Pancreas (tissue), 10 donors: ENCODE data around the gene EDDM13. TPM values are rescaled to one million over a fixed set of nuclear protein-coding genes. Genes with fewer than 3 reads are reported as not detected.

Source experiments
- ATAC-seq, 4 donors: fragments of 200-7000 bp; cut with Tn5 transposase; one replicate each; pipeline versions ENCODE4 v1.8.0 to v1.9.1; 2020; ENCODE audit warnings: mild to moderate bottlenecking in 4 of 4, moderate library complexity in 4 of 4
- DNase-seq, 6 donors: peaks; one replicate each; pipeline ENCODE4 v3.0.0-alpha.2; 2020
- FAIRE-seq: peaks from 2 replicates; lab custom pipeline; 2012; peaks lifted over from hg19 to GRCh38; lab: Jason Lieb, UNC
- H3K27ac ChIP-seq, 4 donors: fragments of 200-600 bp; sonication (generic); 1 replicate in 3 of 4; 2 replicates in 1 of 4; pipeline versions ENCODE4 v1.5.0 to v1.8.0; 2020
- H3K27me3 ChIP-seq, 4 donors: fragments of 200-600 bp; one replicate each; pipeline ENCODE4 v1.8.0; 2021
- H3K36me3 ChIP-seq, 3 donors: fragments of 200-600 bp; sonication (generic) in 1 of 3; one replicate each; pipeline versions ENCODE4 v1.5.0 to v1.8.0; 2020 to 2021
- H3K4me1 ChIP-seq, 3 donors: fragments of 200-600 bp; one replicate each; pipeline ENCODE4 v1.8.0; 2021
- H3K4me3 ChIP-seq, 4 donors: fragments of 200-600 bp; sonication (generic) in 2 of 4; one replicate each; pipeline versions ENCODE4 v1.5.0 to v1.8.0; 2020 to 2021
- H3K9me3 ChIP-seq, 4 donors: fragments of 200-600 bp; one replicate each; pipeline ENCODE4 v1.8.0; 2021
- CTCF ChIP-seq, 4 donors: fragments of 200-600 bp; sonication (generic) in 3 of 4; IDR thresholded peaks; one replicate each; pipeline versions ENCODE4 v1.5.0 to v1.8.0; 2021; ENCODE audit warnings: antibody characterized with exemption in 4 of 4
- WGBS, 2 donors: extraction: QIAGEN DNeasy Blood & Tissue Kit; methylation state at CpG; one replicate each; pipeline ENCODE4 v1.1.7; 2013; 5-methylcytosine and 5-hydroxymethylcytosine counted together
- intact Hi-C, 3 donors: fragments of 100-400 bp; cut with DNase I; formaldehyde crosslinking; loops; one replicate each; pipeline versions ENCODE4 v1.11.1 to v1.14.2; 2022
- polyA plus RNA-seq, 2 donors: library from polyadenylated mRNA; stranded (reverse); fragments of 200-250 nt; gene quantifications; one replicate each; pipeline ENCODE4 v1.2.3, GENCODE V29; 2013
- total RNA-seq, 6 donors: library from RNA; stranded (reverse); fragmentation: NEBNext Ultra II Directional in 4 of 6; extraction: Animal tissue kit (Norgen Biotek cat#: 25700) in 4 of 6; gene quantifications; one replicate each; pipeline versions ENCODE4 v1.2.1 to v1.2.4, GENCODE V29; 2021 to 2023
- donor health status: healthy with polysubstance abuse.
- donor health status: DM: no; HTN: no; CAD: no; lungs with moderate emphysema.
- donor health status: DM: no; HTN: no; CAD: no.
- donor health status: control.
- donor health status: control.
- donor health status: Bipolar disorder and iron deficiency.
- donor health status: DM: yes; HTN: yes; CAD: no.
- donor health status: DM: no; HTN: no; CAD: no.
- donor health status: DM: no; HTN: no; CAD: no.
- donor health status: DM: yes; HTN: yes; CAD: no.

EDDM13 gene
- total and polyA plus RNA-seq, 8 donors: 0.49 TPM; not detected in 7

GRCh38 chr19:56355517-56355916 is 83.0 kb downstream of the EDDM13 start:
- Histone ChIP-seq H3K9me3 (no peaks in the 10 kb centered on the region), H3K4me3 (no peak overlapping the region), H3K27me3 (no peaks in the 10 kb centered on the region), H3K27ac (no peak overlapping the region), H3K4me1 (no peaks in the 10 kb centered on the region), H3K36me3 (no peaks in the 10 kb centered on the region)
- ATAC-seq (no peak), DNase-seq (no peak), FAIRE-seq (no peak)
- intact Hi-C loops: loop anchor here in 1 of 3 donors (10.0 kb wide), 1 partner anchor 281 kb away; no protein-coding TSS in a partner anchor
- TF ChIP-seq CTCF (IDR thresholded peaks at IDR 0.05): no peak
- WGBS, 2 donors: 24 to 35% methylated on average over 1 of the region's 1 CpG

GRCh38 chr19:56356944-56357343 is 84.4 kb downstream of the EDDM13 start:
- intact Hi-C loops: loop anchor here in 1 of 3 donors (10.0 kb wide), 1 partner anchor 282 kb away; no protein-coding TSS in a partner anchor
- WGBS, 2 donors: 75 to 93% methylated on average over 2 of the region's 2 CpGs
- ATAC-seq: no peak

More at GRCh38 chr19:56356944-56357343, 84.4 kb downstream of the EDDM13 start:
- FAIRE-seq: no peak
- no peak for DNase-seq
- Histone ChIP-seq H3K27me3 (no peaks in the 10 kb centered on the region), H3K36me3 (no peaks in the 10 kb centered on the region), H3K4me1 (no peaks in the 10 kb centered on the region), H3K27ac (no peak overlapping the region), H3K4me3 (no peak overlapping the region), H3K9me3 (no peaks in the 10 kb centered on the region)
- TF ChIP-seq CTCF (IDR thresholded peaks at IDR 0.05): no peak

Other genes with a start within 250 kb of the EDDM13 start
- 10 to 100 TPM; 22.1 to 41.9 (median 25.6) TPM for gene ZNF787, start 151.5 kb upstream of the EDDM13 start, total RNA-seq
- 10 to 100 TPM; 13.6 to 31.1 TPM for gene ZNF787, start 151.5 kb upstream of the EDDM13 start, polyA plus RNA-seq
- 10 to 100 TPM; 27.9 to 47.9 (median 32.5) TPM for gene ZNF444, start 131.5 kb upstream of the EDDM13 start, total RNA-seq
- 10 to 100 TPM; 67.5 to 99.0 TPM for gene ZNF444, start 131.5 kb upstream of the EDDM13 start, polyA plus RNA-seq
- gene GALP, start 96.7 kb upstream of the EDDM13 start, total RNA-seq: not detected
- not detected for gene GALP, start 96.7 kb upstream of the EDDM13 start, polyA plus RNA-seq
- gene ZSCAN5B, start 75.0 kb upstream of the EDDM13 start, total RNA-seq: not detected
- under 1 TPM in 1 of 2 donors, not detected in 1; 0.07 TPM for gene ZSCAN5B, start 75.0 kb upstream of the EDDM13 start, polyA plus RNA-seq
- gene ZSCAN5C, start 70.5 kb upstream of the EDDM13 start, total RNA-seq: not detected
- gene ZSCAN5C, start 70.5 kb upstream of the EDDM13 start, polyA plus RNA-seq: not detected
- 1 to 10 TPM; 4.8 to 8.1 (median 6.2) TPM for gene ZSCAN5A, start 42.1 kb downstream of the EDDM13 start, total RNA-seq
- gene ZSCAN5A, start 42.1 kb downstream of the EDDM13 start, polyA plus RNA-seq: 1 to 10 TPM; 4.4 to 5.0 TPM
- 1 to 10 TPM; 1.2 to 2.0 (median 1.8) TPM for gene ZNF582, start 120.8 kb downstream of the EDDM13 start, total RNA-seq
- 1 to 10 TPM; 1.6 to 2.6 TPM for gene ZNF582, start 120.8 kb downstream of the EDDM13 start, polyA plus RNA-seq
- gene ZNF583, start 131.6 kb downstream of the EDDM13 start, total RNA-seq: 1 to 10 TPM; 1.7 to 3.4 (median 2.3) TPM
- gene ZNF583, start 131.6 kb downstream of the EDDM13 start, polyA plus RNA-seq: 1 to 10 TPM in 1 of 2 donors, under 1 TPM in 1; 0.84 to 1.9 TPM
- gene ZNF667, start 204.6 kb downstream of the EDDM13 start, total RNA-seq: 1 to 10 TPM in 3 of 6 donors, under 1 TPM in 3; 0.54 to 3.3 (median 0.99) TPM
- gene ZNF667, start 204.6 kb downstream of the EDDM13 start, polyA plus RNA-seq: 1 to 10 TPM; 2.0 to 4.5 TPM
- 1 to 10 TPM in 5 of 6 donors, under 1 TPM in 1; 0.73 to 5.4 (median 2.4) TPM for gene ZNF471, start 235.1 kb downstream of the EDDM13 start, total RNA-seq
- gene ZNF471, start 235.1 kb downstream of the EDDM13 start, polyA plus RNA-seq: 1 to 10 TPM; 1.9 to 3.5 TPM